ENCODE measurements around the gene KHDC3L. TPM values are rescaled to one million over a fixed set of nuclear protein-coding genes. Genes with fewer than 3 reads are reported as not detected.

The KHDC3L gene, protein sequence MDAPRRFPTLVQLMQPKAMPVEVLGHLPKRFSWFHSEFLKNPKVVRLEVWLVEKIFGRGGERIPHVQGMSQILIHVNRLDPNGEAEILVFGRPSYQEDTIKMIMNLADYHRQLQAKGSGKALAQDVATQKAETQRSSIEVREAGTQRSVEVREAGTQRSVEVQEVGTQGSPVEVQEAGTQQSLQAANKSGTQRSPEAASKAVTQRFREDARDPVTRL
- total RNA-seq (not detected in 2 replicates), polyA plus RNA-seq (not detected in 2 replicates)

DNA sequence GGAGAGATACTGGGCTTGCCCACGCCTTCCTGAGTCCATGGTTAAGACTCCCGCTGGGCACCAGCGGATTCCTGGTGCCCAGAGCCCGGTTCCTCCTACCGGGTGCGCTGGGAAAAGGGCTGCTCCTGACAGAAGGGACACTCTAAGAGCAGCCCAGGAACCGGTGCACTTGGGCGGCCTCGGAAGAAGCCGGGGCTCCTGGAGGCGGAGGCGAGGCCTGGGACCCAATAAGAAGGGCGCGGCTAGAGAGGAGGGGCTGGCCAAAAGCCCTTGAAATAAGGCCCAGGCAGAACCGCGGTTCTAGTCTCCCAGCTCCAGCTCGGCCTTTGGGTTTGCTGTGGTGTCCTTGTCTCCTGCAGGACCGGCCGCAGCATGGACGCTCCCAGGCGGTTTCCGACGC, at the start of gene KHDC3L:
Gene KHDC3L (plus strand): TSS at position 301 of the 400 bp plus-strand sequence. CDS start 72 bp downstream, at position 373.
- 97% methylated on average over 23 of the region's 23 CpGs for WGBS (ENCODE audit: low lambda C conversion rate, missing lambda C conversion rate)
- TF ChIP-seq EZH2 (IDR thresholded peaks at IDR 0.05; ENCODE audit: borderline replicate concordance) (no peak), EZH2phosphoT487 (IDR thresholded peaks at IDR 0.05; ENCODE audit: low read depth, severe bottlenecking, unreplicated experiment) (no peak)
- TF ChIP-seq, protein P1, sequence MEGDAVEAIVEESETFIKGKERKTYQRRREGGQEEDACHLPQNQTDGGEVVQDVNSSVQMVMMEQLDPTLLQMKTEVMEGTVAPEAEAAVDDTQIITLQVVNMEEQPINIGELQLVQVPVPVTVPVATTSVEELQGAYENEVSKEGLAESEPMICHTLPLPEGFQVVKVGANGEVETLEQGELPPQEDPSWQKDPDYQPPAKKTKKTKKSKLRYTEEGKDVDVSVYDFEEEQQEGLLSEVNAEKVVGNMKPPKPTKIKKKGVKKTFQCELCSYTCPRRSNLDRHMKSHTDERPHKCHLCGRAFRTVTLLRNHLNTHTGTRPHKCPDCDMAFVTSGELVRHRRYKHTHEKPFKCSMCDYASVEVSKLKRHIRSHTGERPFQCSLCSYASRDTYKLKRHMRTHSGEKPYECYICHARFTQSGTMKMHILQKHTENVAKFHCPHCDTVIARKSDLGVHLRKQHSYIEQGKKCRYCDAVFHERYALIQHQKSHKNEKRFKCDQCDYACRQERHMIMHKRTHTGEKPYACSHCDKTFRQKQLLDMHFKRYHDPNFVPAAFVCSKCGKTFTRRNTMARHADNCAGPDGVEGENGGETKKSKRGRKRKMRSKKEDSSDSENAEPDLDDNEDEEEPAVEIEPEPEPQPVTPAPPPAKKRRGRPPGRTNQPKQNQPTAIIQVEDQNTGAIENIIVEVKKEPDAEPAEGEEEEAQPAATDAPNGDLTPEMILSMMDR (IDR thresholded peaks at IDR 0.05; ENCODE audit: poor library complexity): no peak

DNA sequence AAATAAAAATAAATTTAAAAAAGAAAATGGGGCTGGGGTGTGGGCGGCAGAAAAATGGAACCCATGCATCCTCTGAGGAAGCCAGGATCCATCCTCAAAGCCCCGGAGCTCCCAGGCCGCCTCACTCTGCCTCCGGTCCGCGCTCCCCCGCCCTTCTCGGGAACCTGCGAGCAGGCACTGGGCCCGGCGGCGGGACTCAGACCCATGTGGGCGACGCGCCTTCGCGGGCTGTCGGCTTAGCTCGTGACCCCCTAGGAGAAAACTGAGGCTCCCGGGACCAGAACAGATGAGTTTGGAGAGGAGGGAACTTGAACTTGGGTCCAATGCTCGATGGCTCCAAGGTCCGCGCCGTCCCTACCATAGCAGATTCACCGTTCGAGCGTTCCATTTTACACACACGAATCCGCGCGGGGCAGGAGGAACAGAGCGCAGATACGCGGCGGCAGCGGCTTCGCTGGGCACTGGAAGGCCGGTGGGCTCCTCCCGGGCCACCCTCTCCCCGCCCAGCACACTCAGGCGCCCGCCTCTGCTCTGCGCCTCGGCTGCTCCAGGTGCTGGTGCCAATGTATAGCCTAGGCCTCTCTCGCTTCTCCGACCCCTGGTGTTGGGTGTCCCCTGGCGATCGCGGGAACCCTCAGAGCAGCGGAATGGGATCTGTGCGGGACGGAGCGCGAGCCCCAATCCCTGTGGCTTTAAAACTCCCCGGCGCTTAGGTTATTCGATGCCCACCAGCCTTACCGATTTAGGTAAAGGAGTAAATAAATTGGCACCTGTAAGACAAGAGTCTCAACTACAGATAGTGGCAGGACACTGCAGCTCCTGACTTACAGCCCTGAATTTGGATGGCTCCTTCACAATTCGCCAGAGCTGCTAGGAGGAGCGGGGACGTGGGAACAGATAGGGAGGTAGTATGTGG, 47.6 kb upstream of the KHDC3L start:
- H3K4me1 ChIP-seq (ENCODE audit: insufficient read depth): peaks cover 6% of the 10 kb centered on the region
- H3K9me2 ChIP-seq (replicated peaks; ENCODE audit: insufficient read depth): no peaks in the 10 kb centered on the region
- H3K79me2 ChIP-seq: no peaks in the 10 kb centered on the region
- H2AFZ ChIP-seq: no peak overlapping the region
- H3K4me2 ChIP-seq: no peak overlapping the region
- H3K9me3 ChIP-seq (ENCODE audit: low read depth): no peaks in the 10 kb centered on the region
- no peaks in the 10 kb centered on the region for H3K36me3 ChIP-seq (replicated peaks; ENCODE audit: insufficient read depth, low read depth)
- H3K27me3 ChIP-seq: no peaks in the 10 kb centered on the region
- no peak overlapping the region for H3K4me3 ChIP-seq
- TF ChIP-seq EZH2phosphoT487 (IDR thresholded peaks at IDR 0.05; ENCODE audit: low read depth, severe bottlenecking, unreplicated experiment) (no peak), EZH2 (IDR thresholded peaks at IDR 0.05; ENCODE audit: borderline replicate concordance) (no peak)
- TF ChIP-seq, protein P1 (IDR thresholded peaks at IDR 0.05; ENCODE audit: poor library complexity): no peak
- H3K27ac ChIP-seq: no peak overlapping the region
- WGBS (ENCODE audit: low lambda C conversion rate, missing lambda C conversion rate): 97% methylated on average over 60 of the region's 61 CpGs
- H4K20me1 ChIP-seq (ENCODE audit: insufficient read depth, poor library complexity, severe bottlenecking): no peaks in the 10 kb centered on the region
- no peak for DNase-seq (ENCODE audit: low spot score)

More for the DNA sequence above, at the start of gene KHDC3L:
- no peaks in the 10 kb centered on the region for H3K79me2 ChIP-seq
- H3K27me3 ChIP-seq: no peaks in the 10 kb centered on the region
- H3K27ac ChIP-seq: no peak within 1 kb of the TSS
- H3K4me2 ChIP-seq: no peak within 1 kb of the TSS
- H3K9me2 ChIP-seq (replicated peaks; ENCODE audit: insufficient read depth): no peaks in the 10 kb centered on the region
- no peaks in the 10 kb centered on the region for H3K36me3 ChIP-seq (replicated peaks; ENCODE audit: insufficient read depth, low read depth)
- H2AFZ ChIP-seq: no peak within 1 kb of the TSS
- DNase-seq (ENCODE audit: low spot score): no peak
- H3K9me3 ChIP-seq (ENCODE audit: low read depth): no peaks in the 10 kb centered on the region
- H3K4me1 ChIP-seq (ENCODE audit: insufficient read depth): no peaks in the 10 kb centered on the region
- no peak within 1 kb of the TSS for H3K4me3 ChIP-seq
- no peaks in the 10 kb centered on the region for H4K20me1 ChIP-seq (ENCODE audit: insufficient read depth, poor library complexity, severe bottlenecking)

DNA sequence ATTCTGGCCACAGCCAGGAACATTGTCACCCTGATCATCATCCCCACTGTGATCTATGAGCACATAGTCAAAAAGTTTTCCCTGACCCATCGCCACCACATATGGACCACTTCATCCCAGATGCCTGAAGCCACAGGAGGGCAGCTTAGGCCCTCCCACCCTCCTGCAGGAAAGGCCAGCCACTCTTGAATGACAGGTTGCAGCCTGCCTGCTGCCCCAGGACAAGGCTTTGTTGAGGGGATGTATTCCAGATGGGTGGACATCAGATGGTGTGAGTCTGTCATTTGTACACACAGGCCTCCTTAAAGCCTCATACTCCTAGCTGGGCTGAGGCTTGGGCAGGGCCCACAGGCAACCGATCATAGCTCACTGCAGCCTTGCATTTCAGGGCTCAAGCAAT, 39.1 kb upstream of the KHDC3L start:
- Histone ChIP-seq H3K79me2 (no peaks in the 10 kb centered on the region), H3K4me1 (ENCODE audit: insufficient read depth) (no peaks in the 10 kb centered on the region), H3K9me2 (replicated peaks; ENCODE audit: insufficient read depth) (no peaks in the 10 kb centered on the region), H3K27me3 (no peaks in the 10 kb centered on the region), H3K36me3 (replicated peaks; ENCODE audit: insufficient read depth, low read depth) (no peaks in the 10 kb centered on the region), H3K4me2 (no peak overlapping the region), H3K27ac (no peak overlapping the region), H3K4me3 (no peak overlapping the region), H3K9me3 (ENCODE audit: low read depth) (no peaks in the 10 kb centered on the region), H4K20me1 (ENCODE audit: insufficient read depth, poor library complexity, severe bottlenecking) (no peaks in the 10 kb centered on the region), H2AFZ (no peak overlapping the region)
- TF ChIP-seq EZH2phosphoT487 (IDR thresholded peaks at IDR 0.05; ENCODE audit: low read depth, severe bottlenecking, unreplicated experiment): no peak
- TF ChIP-seq EZH2 (IDR thresholded peaks at IDR 0.05; ENCODE audit: borderline replicate concordance): no peak
- TF ChIP-seq, protein P1 (IDR thresholded peaks at IDR 0.05; ENCODE audit: poor library complexity): no peak
- no peak for DNase-seq (ENCODE audit: low spot score)
- 95% methylated on average over 2 of the region's 2 CpGs for WGBS (ENCODE audit: low lambda C conversion rate, missing lambda C conversion rate)
